Left lung (tissue), 10 donors: ENCODE measurements around the gene MAST1. TPM values are rescaled to one million over a fixed set of nuclear protein-coding genes. Genes with fewer than 3 reads are reported as not detected.
"Not testable (repeated sequence)": the region's sequence is repeated elsewhere in the genome, so short reads cannot be mapped to it uniquely, and the experiment has no call there.

Source experiments
- ATAC-seq: fragments of 200-7000 bp; cut with Tn5 transposase; one replicate; pipeline ENCODE4 v1.9.1; 2020; ENCODE audit warnings: moderate library complexity
- DNase-seq, 4 donors: peaks; one replicate each; pipeline ENCODE4 v3.0.0-alpha.2; 2013 to 2020
- H3K27ac ChIP-seq, 2 donors: fragments of 200-600 bp; sonication (generic) in 1 of 2; one replicate each; pipeline versions ENCODE4 v1.5.0 to v1.8.0; 2020 to 2021
- H3K27me3 ChIP-seq, 2 donors: fragments of 200-600 bp; sonication (generic) in 1 of 2; one replicate each; pipeline versions ENCODE4 v1.5.0 to v1.8.0; 2020 to 2021
- H3K36me3 ChIP-seq, 2 donors: fragments of 200-600 bp; sonication (generic) in 1 of 2; one replicate each; pipeline versions ENCODE4 v1.5.0 to v1.8.0; 2020 to 2021
- H3K4me1 ChIP-seq, 2 donors: fragments of 200-600 bp; one replicate each; pipeline ENCODE4 v1.8.0; 2021
- H3K4me3 ChIP-seq, 2 donors: fragments of 200-600 bp; sonication (generic) in 1 of 2; one replicate each; pipeline versions ENCODE4 v1.5.0 to v1.8.0; 2020 to 2021; ENCODE audit warnings: mild to moderate bottlenecking in 1 of 2
- H3K9me3 ChIP-seq, 2 donors: fragments of 200-600 bp; sonication (generic) in 1 of 2; one replicate each; pipeline versions ENCODE4 v1.5.0 to v1.8.0; 2020 to 2021
- intact Hi-C, 2 donors: fragments of 100-400 bp; cut with DNase I; formaldehyde crosslinking; loops; one replicate each; pipeline versions ENCODE4 v1.11.2 to v1.14.2; 2022
- polyA plus RNA-seq, 6 donors: library from polyadenylated mRNA; unstranded; fragments of 120-200 nt; gene quantifications; one replicate each; pipeline ENCODE4 v1.2.1, GENCODE V29; 2013; ENCODE audit not compliant: insufficient read length in 6 of 6
- total RNA-seq, 2 donors: library from RNA; stranded (reverse); fragmentation: NEBNext Ultra II Directional; extraction: Animal tissue kit (Norgen Biotek cat#: 25700); gene quantifications; one replicate each; pipeline ENCODE4 v1.2.1, GENCODE V29; 2021
- TF ChIP-seq, protein P1 (sequence below), 2 donors: fragments of 200-600 bp; sonication (generic) in 1 of 2; IDR thresholded peaks; one replicate each; pipeline versions ENCODE4 v1.5.0 to v1.8.0; 2021; ENCODE audit warnings: antibody characterized with exemption in 2 of 2
- donor health status: DM: no; HTN: yes; CAD: no.
- donor health status: DM: no; HTN: no; CAD: no.

MAST1 gene
- total and polyA plus RNA-seq, 8 donors, result 0.15 to 2.4 (median 1.5) TPM

DNA sequence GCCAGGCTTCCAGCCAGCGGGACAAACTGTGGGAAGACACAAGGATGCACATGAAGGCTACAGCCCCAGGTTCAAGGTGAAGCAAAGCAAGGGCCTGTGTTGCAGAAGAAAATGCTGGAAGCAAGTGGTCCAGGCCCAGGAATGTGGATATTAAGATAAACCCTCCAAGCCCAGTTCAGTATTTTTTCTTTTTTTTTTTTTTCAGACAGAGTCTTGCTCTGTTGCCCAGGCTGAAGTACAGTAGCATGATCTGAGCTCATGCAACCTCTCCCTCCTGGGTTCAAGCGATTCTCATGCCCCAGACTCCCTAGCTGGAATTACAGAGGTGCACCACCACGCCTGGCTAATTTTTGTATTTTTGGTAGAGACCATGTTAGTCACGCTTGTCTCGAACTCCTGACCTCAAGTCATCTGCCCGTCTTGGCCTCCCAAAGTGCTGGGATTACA, 41.2 kb upstream of the MAST1 start:
- TF ChIP-seq, protein P1, sequence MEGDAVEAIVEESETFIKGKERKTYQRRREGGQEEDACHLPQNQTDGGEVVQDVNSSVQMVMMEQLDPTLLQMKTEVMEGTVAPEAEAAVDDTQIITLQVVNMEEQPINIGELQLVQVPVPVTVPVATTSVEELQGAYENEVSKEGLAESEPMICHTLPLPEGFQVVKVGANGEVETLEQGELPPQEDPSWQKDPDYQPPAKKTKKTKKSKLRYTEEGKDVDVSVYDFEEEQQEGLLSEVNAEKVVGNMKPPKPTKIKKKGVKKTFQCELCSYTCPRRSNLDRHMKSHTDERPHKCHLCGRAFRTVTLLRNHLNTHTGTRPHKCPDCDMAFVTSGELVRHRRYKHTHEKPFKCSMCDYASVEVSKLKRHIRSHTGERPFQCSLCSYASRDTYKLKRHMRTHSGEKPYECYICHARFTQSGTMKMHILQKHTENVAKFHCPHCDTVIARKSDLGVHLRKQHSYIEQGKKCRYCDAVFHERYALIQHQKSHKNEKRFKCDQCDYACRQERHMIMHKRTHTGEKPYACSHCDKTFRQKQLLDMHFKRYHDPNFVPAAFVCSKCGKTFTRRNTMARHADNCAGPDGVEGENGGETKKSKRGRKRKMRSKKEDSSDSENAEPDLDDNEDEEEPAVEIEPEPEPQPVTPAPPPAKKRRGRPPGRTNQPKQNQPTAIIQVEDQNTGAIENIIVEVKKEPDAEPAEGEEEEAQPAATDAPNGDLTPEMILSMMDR (IDR thresholded peaks at IDR 0.05), result no peak
- Histone ChIP-seq H3K27ac (no peak overlapping the region), H3K4me3 (no peak overlapping the region), H3K4me1 (peaks cover 22 to 52% of the 10 kb centered on the region in 2 donors), H3K36me3 (peaks cover 0 to 27% of the 10 kb centered on the region in 2 donors), H3K9me3 (no peaks in the 10 kb centered on the region), H3K27me3 (peaks cover 0 to 15% of the 10 kb centered on the region in 2 donors)
- ATAC-seq, result no peak
- no peak for DNase-seq
- intact Hi-C loops, result loop anchor here in 1 of 2 donors (5.0 kb wide), 1 partner anchor 35 kb away; no protein-coding TSS in a partner anchor

DNA sequence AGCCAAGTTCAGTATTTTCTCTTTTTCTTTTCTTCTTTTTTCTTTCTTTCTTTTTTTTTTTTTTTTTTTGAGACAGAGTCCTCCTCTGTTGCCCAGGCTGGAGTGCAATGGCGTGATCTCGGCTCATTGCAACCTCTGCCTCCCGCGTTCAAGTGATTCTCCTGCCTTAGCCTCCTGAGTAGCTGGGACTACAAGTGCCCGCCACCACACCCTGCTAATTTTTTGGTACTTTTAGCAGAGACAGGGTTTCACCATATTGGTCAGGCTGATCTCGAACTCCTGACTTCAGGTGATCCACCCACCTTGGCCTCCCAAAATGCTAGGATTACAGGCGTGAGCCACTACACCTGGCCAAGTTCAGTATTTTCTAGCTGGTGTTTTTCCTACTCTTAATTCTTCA, 40.7 kb upstream of the MAST1 start:
- intact Hi-C loops, result loop anchor here in 1 of 2 donors (5.0 kb wide), 1 partner anchor 35 kb away; no protein-coding TSS in a partner anchor
- ATAC-seq, result not testable (repeated sequence)
- peaks cover 26 to 55% of the 10 kb centered on the region in 2 donors for H3K4me1 ChIP-seq

DNA sequence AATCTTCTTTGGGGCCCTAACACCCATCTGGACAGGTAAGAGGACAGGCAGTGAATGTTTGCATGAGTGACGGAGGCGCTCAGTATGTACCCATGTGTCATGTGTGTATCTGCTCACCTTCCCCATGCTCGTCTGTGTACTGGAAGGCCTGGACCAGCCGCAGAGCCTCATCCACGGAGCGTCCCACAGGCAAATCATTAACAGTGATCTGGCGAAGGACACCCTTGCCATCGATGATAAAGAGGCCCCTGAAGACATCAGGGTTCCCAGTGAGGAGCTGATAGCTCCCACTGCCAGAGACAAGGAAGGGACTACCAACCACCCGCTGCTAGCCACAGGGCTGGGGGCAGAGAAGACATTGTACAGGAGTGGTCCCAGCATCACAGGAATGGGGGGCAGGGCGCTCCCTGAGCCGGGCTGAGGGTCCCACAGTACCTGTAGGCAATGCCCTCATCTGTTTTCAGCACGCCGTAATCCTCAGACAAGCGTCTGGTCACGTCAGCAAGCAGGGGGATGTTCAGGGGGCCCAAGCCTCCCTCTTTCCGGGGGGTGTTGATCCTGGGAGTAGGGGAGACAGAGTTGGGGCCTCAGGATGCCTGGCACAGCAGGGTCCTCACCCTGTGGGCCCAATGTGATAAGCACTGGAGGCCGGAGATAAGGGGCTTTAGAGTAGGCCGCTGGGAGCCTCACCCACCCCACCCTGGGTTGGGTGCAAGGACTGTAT, 38.4 kb upstream of the MAST1 start:
- Histone ChIP-seq H3K4me3 (peak overlapping the region in 1 of 2 donors; percentile 76), H3K36me3 (peaks cover 0 to 17% of the 10 kb centered on the region in 2 donors), H3K4me1 (peaks cover 23 to 44% of the 10 kb centered on the region in 2 donors), H3K9me3 (no peaks in the 10 kb centered on the region), H3K27me3 (peaks cover 0 to 25% of the 10 kb centered on the region in 2 donors), H3K27ac (no peak overlapping the region)
- no peak for ATAC-seq
- intact Hi-C loops, result loop anchor here (5.0 kb wide), 2 partner anchors 33 to 38 kb away; no protein-coding TSS in a partner anchor
- TF ChIP-seq, protein P1 (IDR thresholded peaks at IDR 0.05), result no peak
- DNase-seq, result peak in 1 of 4 donors; percentile 53

More for the DNA sequence above, 40.7 kb upstream of the MAST1 start:
- Histone ChIP-seq H3K36me3 (peaks cover 0 to 24% of the 10 kb centered on the region in 2 donors), H3K27me3 (peaks cover 0 to 19% of the 10 kb centered on the region in 2 donors)
- H3K27ac ChIP-seq, DNase-seq, H3K4me3 ChIP-seq, H3K9me3 ChIP-seq: not testable (repeated sequence)

DNA sequence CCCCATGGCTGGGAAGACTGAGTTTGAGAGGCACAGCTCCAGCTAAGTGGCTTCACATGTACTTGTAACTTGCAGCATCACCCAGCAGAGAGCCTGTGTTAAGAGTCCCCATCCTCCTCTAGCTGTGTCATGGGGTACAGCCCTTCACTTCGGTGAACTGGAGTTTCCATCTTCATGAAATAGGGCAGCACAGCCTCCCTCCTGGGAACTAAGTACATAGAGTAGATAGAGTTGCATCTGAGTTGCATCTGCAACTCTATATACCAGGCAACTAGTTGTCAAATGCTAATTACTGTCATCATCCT, 37.9 kb upstream of the MAST1 start:
- H3K4me3 ChIP-seq, result peak overlapping the region; percentile 76 to 90
- peaks cover 0 to 25% of the 10 kb centered on the region in 2 donors for H3K27me3 ChIP-seq
- H3K9me3 ChIP-seq, result no peaks in the 10 kb centered on the region
- intact Hi-C loops, result loop anchor here in 1 of 2 donors (5.0 kb wide), 1 partner anchor 33 kb away; no protein-coding TSS in a partner anchor
- peaks cover 0 to 17% of the 10 kb centered on the region in 2 donors for H3K36me3 ChIP-seq
- TF ChIP-seq, protein P1 (IDR thresholded peaks at IDR 0.05), result no peak
- ATAC-seq (no peak), DNase-seq (no peak)
- no peak overlapping the region for H3K27ac ChIP-seq
- H3K4me1 ChIP-seq, result peaks cover 23 to 39% of the 10 kb centered on the region in 2 donors

DNA sequence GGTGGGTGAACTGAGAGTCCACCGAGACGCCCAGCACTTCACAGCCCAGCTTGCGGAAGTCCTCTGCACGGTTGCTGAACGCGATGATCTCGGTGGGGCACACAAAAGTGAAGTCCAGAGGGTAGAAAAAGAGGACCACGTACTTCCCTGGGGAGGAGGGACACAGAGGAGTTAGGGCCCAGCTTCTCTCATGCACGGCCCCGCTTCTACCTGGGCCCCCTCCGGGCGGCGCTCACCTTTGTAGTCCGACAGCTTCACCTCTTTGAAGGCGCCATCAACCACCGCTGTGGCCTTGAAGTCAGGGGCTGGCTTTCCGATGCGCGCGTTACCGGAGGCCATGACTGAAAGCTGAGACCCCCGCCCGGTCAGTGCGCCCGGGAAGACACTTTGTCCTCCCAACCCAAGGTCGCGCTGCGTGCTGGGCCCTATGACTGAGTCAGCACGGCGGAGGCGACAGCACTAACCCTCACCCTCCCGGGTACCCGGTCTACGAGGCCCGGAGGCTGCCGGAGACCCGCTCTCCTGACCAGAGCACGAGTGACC, 37.3 kb upstream of the MAST1 start:
- peak overlapping the region; percentile 76 to 90 for H3K4me3 ChIP-seq

More for the DNA sequence above, 37.3 kb upstream of the MAST1 start:
- Histone ChIP-seq H3K27me3 (peaks cover 0 to 25% of the 10 kb centered on the region in 2 donors), H3K4me1 (peaks cover 19 to 34% of the 10 kb centered on the region in 2 donors), H3K27ac (peak overlapping the region in 1 of 2 donors; percentile 63), H3K9me3 (no peaks in the 10 kb centered on the region), H3K36me3 (peaks cover 0 to 17% of the 10 kb centered on the region in 2 donors)
- TF ChIP-seq, protein P1 (IDR thresholded peaks at IDR 0.05), result no peak
- no peak for DNase-seq
- peak; percentile 39 for ATAC-seq
- intact Hi-C loops, result loop anchor here in 1 of 2 donors (5.0 kb wide), 1 partner anchor 34 kb away; no protein-coding TSS in a partner anchor
